H1 (cell line): ENCODE data around the gene RMND1. TPM values are rescaled to one million over a fixed set of nuclear protein-coding genes. Genes with fewer than 3 reads are reported as not detected.

Experiments used
- CTCF ChIA-PET: fragments of 300-600 bp; sonication (Branson Sonifier 250); formaldehyde crosslinking; loops from one replicate; lab custom pipeline; 2021; ENCODE audit not compliant: partially characterized antibody; lab: Charles Lee
- POLR2A ChIA-PET: fragments of 300-600 bp; sonication (Branson Sonifier 250); formaldehyde crosslinking; loops from one replicate; lab custom pipeline; 2021; ENCODE audit warnings: inconsistent platforms; ENCODE audit not compliant: partially characterized antibody; lab: Charles Lee
- DNase-seq, 2 experiments: peaks; one replicate each; pipeline versions ENCODE4 v3.0.0 to v3.0.0-alpha.2; 2010 to 2022; ENCODE audit warnings: low spot score in 2 of 2, low read depth in 1 of 2, mixed read lengths in 1 of 2
- FAIRE-seq: peaks from 2 replicates; lab custom pipeline; 2011; peaks lifted over from hg19 to GRCh38; lab: Jason Lieb, UNC
- H2AFZ ChIP-seq: 2 replicates; pipeline ENCODE4 v1.8.1; 2012; ENCODE audit warnings: low read length, inconsistent platforms
- H2AK5ac ChIP-seq: 2 replicates; pipeline ENCODE4 v1.6.1; 2013; ENCODE audit warnings: low read depth, low read length
- H2BK120ac ChIP-seq: replicated peaks from 2 replicates; pipeline ENCODE3; 2013; ENCODE audit warnings: low read depth, low read length, inconsistent platforms
- H2BK12ac ChIP-seq: 2 replicates; pipeline ENCODE4 v1.6.1; 2013; ENCODE audit warnings: low read depth, low read length
- H2BK15ac ChIP-seq: 2 replicates; pipeline ENCODE4 v1.6.1; 2013; ENCODE audit warnings: low read length
- H2BK20ac ChIP-seq: 2 replicates; pipeline ENCODE4 v1.6.1; 2013; ENCODE audit warnings: low read length
- H2BK5ac ChIP-seq: 2 replicates; pipeline ENCODE4 v1.6.1; 2013; ENCODE audit warnings: low read depth, low read length
- H3K14ac ChIP-seq: 2 replicates; pipeline ENCODE4 v1.6.1; 2013; ENCODE audit warnings: inconsistent platforms; ENCODE audit not compliant: insufficient read length
- H3K18ac ChIP-seq: 2 replicates; pipeline ENCODE4 v1.6.1; 2013; ENCODE audit warnings: low read length; ENCODE audit errors: extremely low read depth
- H3K23ac ChIP-seq: 2 replicates; pipeline ENCODE4 v1.6.1; 2013; ENCODE audit warnings: inconsistent platforms; ENCODE audit not compliant: insufficient read length
- H3K23me2 ChIP-seq: 2 replicates; pipeline ENCODE4 v1.6.1; 2013; ENCODE audit warnings: low read depth, low read length
- H3K27ac ChIP-seq: 2 replicates; pipeline ENCODE4 v1.6.1; 2011; ENCODE audit warnings: low read depth, low read length, inconsistent platforms
- H3K27me3 ChIP-seq, 4 experiments: replicated peaks in 1 of 4; 1 replicate in 1 of 4; 2 replicates in 3 of 4; pipeline versions ENCODE4 v1.6.1 to v1.8.1; 2011 to 2013; ENCODE audit warnings: low read length in 3 of 4, mild to moderate bottlenecking in 3 of 4, inconsistent platforms in 2 of 4, mixed read lengths in 2 of 4, moderate library complexity in 1 of 4; ENCODE audit not compliant: control insufficient read depth in 3 of 4, insufficient read depth in 3 of 4; ENCODE audit errors: extremely low read depth in 1 of 4
- H3K36me3 ChIP-seq, 4 experiments: 2 replicates each; pipeline versions ENCODE4 v1.6.1 to v1.8.1; 2011 to 2013; ENCODE audit warnings: mild to moderate bottlenecking in 4 of 4, low read length in 3 of 4, moderate library complexity in 2 of 4, control low read depth in 1 of 4, inconsistent platforms in 1 of 4; ENCODE audit not compliant: insufficient read depth in 4 of 4, control insufficient read depth in 2 of 4
- H3K4ac ChIP-seq: replicated peaks from 2 replicates; pipeline ENCODE3; 2013; ENCODE audit warnings: low read length, low read depth, mixed read lengths, inconsistent platforms; ENCODE audit not compliant: insufficient read length
- H3K4me1 ChIP-seq, 4 experiments: replicated peaks in 1 of 4; 1 replicate in 1 of 4; 2 replicates in 3 of 4; pipeline versions ENCODE4 v1.6.1 to v1.8.1; 2011 to 2013; ENCODE audit warnings: low read length in 3 of 4, inconsistent platforms in 2 of 4, mixed read lengths in 1 of 4; ENCODE audit not compliant: insufficient read depth in 4 of 4, control insufficient read depth in 3 of 4
- H3K4me2 ChIP-seq, 2 experiments: 2 replicates each; pipeline versions ENCODE4 v1.6.1 to v1.8.1; 2011 to 2013; ENCODE audit warnings: low read depth in 2 of 2, low read length in 2 of 2, control low read depth in 1 of 2, inconsistent platforms in 1 of 2, mild to moderate bottlenecking in 1 of 2; ENCODE audit not compliant: insufficient read depth in 1 of 2
- H3K4me3 ChIP-seq, 4 experiments: fragments of 200-600, 300-600 bp in 1 of 4; sonication (generic), shearing (Covaris generic), sonication (Bioruptor Twin) in 1 of 4; 2 replicates each; pipeline versions ENCODE4 v1.5.1 to v1.8.1; 2011 to 2016; ENCODE audit warnings: low read length in 4 of 4, low read depth in 3 of 4, control low read depth in 2 of 4, inconsistent platforms in 2 of 4, mild to moderate bottlenecking in 2 of 4, mixed read lengths in 1 of 4, moderate library complexity in 1 of 4; ENCODE audit not compliant: insufficient read depth in 2 of 4; ENCODE audit errors: extremely low read depth in 1 of 4
- H3K56ac ChIP-seq: replicated peaks from 2 replicates; pipeline ENCODE3; 2013; ENCODE audit warnings: low read depth, mild to moderate bottlenecking, mixed read lengths, low read length, inconsistent platforms; ENCODE audit not compliant: insufficient read length
- H3K79me1 ChIP-seq: 2 replicates; pipeline ENCODE4 v1.6.1; 2013; ENCODE audit warnings: low read depth, low read length, control low read depth
- H3K79me2 ChIP-seq, 2 experiments: 2 replicates each; pipeline versions ENCODE4 v1.6.1 to v1.8.1; 2012 to 2013; ENCODE audit warnings: low read length in 2 of 2, mild to moderate bottlenecking in 2 of 2, inconsistent platforms in 1 of 2; ENCODE audit not compliant: insufficient read depth in 2 of 2, control insufficient read depth in 1 of 2
- H3K9ac ChIP-seq, 4 experiments: replicated peaks in 1 of 4; 1 replicate in 1 of 4; 2 replicates in 3 of 4; pipeline versions ENCODE4 v1.6.1 to v1.8.1; 2011 to 2013; ENCODE audit warnings: low read depth in 3 of 4, low read length in 3 of 4, control low read depth in 2 of 4, mild to moderate bottlenecking in 2 of 4, moderate library complexity in 2 of 4, inconsistent platforms in 1 of 4; ENCODE audit errors: extremely low read depth in 1 of 4
- H3K9me3 ChIP-seq, 2 experiments: 2 replicates each; pipeline versions ENCODE4 v1.6.1 to v1.8.1; 2012 to 2013; ENCODE audit warnings: mild to moderate bottlenecking in 2 of 2, moderate library complexity in 2 of 2, control low read depth in 1 of 2, inconsistent platforms in 1 of 2, low read depth in 1 of 2, low read length in 1 of 2, mixed read lengths in 1 of 2; ENCODE audit not compliant: insufficient read depth in 2 of 2
- H4K20me1 ChIP-seq, 2 experiments: replicated peaks in 1 of 2; 2 replicates each; pipeline versions ENCODE3 to v1.8.1; 2011 to 2013; ENCODE audit warnings: inconsistent platforms in 2 of 2, low read length in 2 of 2, mild to moderate bottlenecking in 1 of 2; ENCODE audit not compliant: insufficient read depth in 2 of 2, control insufficient read depth in 1 of 2
- H4K5ac ChIP-seq: 2 replicates; pipeline ENCODE4 v1.6.1; 2013; ENCODE audit warnings: low read length, low read depth, mixed read lengths, inconsistent platforms; ENCODE audit not compliant: insufficient read length
- H4K8ac ChIP-seq: 2 replicates; pipeline ENCODE4 v1.8.0; 2013; ENCODE audit warnings: mild to moderate bottlenecking, moderate library complexity, low read length, inconsistent platforms; ENCODE audit not compliant: insufficient read depth; ENCODE audit errors: extremely low read depth
- H4K91ac ChIP-seq: replicated peaks from 2 replicates; pipeline ENCODE3; 2013; ENCODE audit warnings: low read length, mixed read lengths, inconsistent platforms; ENCODE audit not compliant: insufficient read length
- ATF2 ChIP-seq: IDR thresholded peaks from 2 replicates; pipeline ENCODE4 v1.6.1; 2012; ENCODE audit warnings: low read length, inconsistent platforms
- PHF8 ChIP-seq: fragments of 200-600 bp; sonication (generic); conservative IDR thresholded peaks from 2 replicates; pipeline ENCODE4 v1.7.1; 2012; ENCODE audit warnings: low read depth, mild to moderate bottlenecking, inconsistent platforms, low read length, moderate library complexity
- TAF7 ChIP-seq: optimal IDR thresholded peaks from 2 replicates; pipeline ENCODE3; 2011; ENCODE audit warnings: low read depth, mild to moderate bottlenecking, inconsistent platforms, low read length, moderate library complexity, borderline replicate concordance
- ZNF274 ChIP-seq: IDR thresholded peaks from 2 replicates; pipeline ENCODE4 v1.7.0; 2012; ENCODE audit warnings: low read length, borderline replicate concordance; ENCODE audit errors: extremely low read depth
- polyA plus RNA-seq, 7 experiments: library from polyadenylated mRNA; depleted of rRNA in 3 of 7; stranded (reverse) in 5 of 7; unstranded in 2 of 7; fragments of >200 nt in 5 of 7; fragments of 200-250 nt in 2 of 7; gene quantifications; 1 replicate in 5 of 7; 2 replicates in 1 of 7; 4 replicates in 1 of 7; pipeline versions ENCODE4 v1.2.1 to v1.2.3, GENCODE V29; 2011 to 2013; ENCODE audit warnings: missing spikeins in 2 of 7, mixed read lengths in 2 of 7
- total RNA-seq: library from RNA; stranded (reverse); fragmentation: NEBNext Ultra II Directional; extraction: Animal tissue kit (Norgen Biotek cat#: 25700); gene quantifications from 2 replicates; pipeline ENCODE4 v1.2.1, GENCODE V29; 2021

RMND1 gene
- total and polyA plus RNA-seq, 2 of the 8 experiments (the other 6 are each of a cell fraction or from before 2014, with no cell fraction given): 7.3 to 21.9 TPM

GRCh38 chr6:151464702-151465101, 12.8 kb upstream of the RMND1 start:
- Histone ChIP-seq H3K36me3 (peaks cover 2 to 46% (median 19%) of the 10 kb centered on the region in 4 experiments; a peak in 6 of 8 replicates), H3K4me2 (no peak overlapping the region), H3K4ac (no peak overlapping the region), H4K5ac (no peak overlapping the region), H2AK5ac (no peak overlapping the region), H4K91ac (no peak overlapping the region), H3K79me2 (peaks cover 0 to 7% of the 10 kb centered on the region in 2 experiments; a peak in 1 of 4 replicates), H3K79me1 (no peaks in the 10 kb centered on the region; the same call in 1 of the 2 replicates), H4K8ac (no peak overlapping the region), H3K14ac (no peak overlapping the region), H3K18ac (no peak overlapping the region), H3K23ac (no peak overlapping the region), H3K4me3 (no peak overlapping the region), H3K56ac (no peak overlapping the region), H3K9me3 (no peaks in the 10 kb centered on the region), H3K23me2 (no peaks in the 10 kb centered on the region), H2AFZ (no peak overlapping the region), H3K27me3 (no peaks in the 10 kb centered on the region), H2BK15ac (no peak overlapping the region), H3K4me1 (no peaks in the 10 kb centered on the region), H2BK12ac (no peak overlapping the region), H2BK5ac (no peak overlapping the region), H3K27ac (no peak overlapping the region), H4K20me1 (peaks cover 0 to 1% of the 10 kb centered on the region in 2 experiments), H2BK20ac (no peak overlapping the region), H3K9ac (no peak overlapping the region), H2BK120ac (no peak overlapping the region)
- DNase-seq: no peak
- CTCF ChIA-PET: no interaction called here
- no peak for FAIRE-seq
- POLR2A ChIA-PET: interaction anchor here (1.0 kb wide), 1 partner anchor 13 kb away, joined by 3 read pairs; no protein-coding TSS in a partner anchor
- TF ChIP-seq ZNF274 (no peak), PHF8 (no peak), ATF2 (no peak), TAF7 (no peak)
